ENCODE results near the gene VGLL4.
A peak's percentile ranks its signal among the peaks of the same experiment; 100 is the strongest.

VGLL4 gene

DNA sequence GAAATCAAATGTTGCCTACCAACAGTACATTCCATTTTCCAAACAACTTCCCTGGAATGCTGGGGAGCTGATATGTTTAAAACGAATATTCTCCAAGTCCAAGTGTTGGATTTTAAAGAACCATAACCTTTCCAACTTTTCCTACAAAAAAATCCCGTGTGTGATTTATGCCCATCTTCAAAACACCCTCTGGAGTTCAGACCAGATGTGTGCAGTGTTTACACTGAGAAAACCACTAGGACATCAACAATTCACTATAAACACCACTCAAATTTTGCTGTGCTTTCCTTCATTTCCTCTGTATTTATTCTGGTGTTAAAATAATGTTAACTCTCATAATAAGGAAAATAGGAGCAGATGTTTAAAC is 2.4 kb downstream of the VGLL4 start:
- no peak for ATAC-seq
- H3K27me3 Mint-ChIP-seq = no peaks in the 10 kb centered on the region
- H3K27ac Mint-ChIP-seq = peak overlapping the region; percentile 96
- H3K4me1 Mint-ChIP-seq = peaks cover 57% of the 10 kb centered on the region
- peak overlapping the region; percentile 95 for H3K4me3 Mint-ChIP-seq
- peaks cover 19% of the 10 kb centered on the region for H3K36me3 Mint-ChIP-seq (ENCODE audit: low read depth)
- no peaks in the 10 kb centered on the region for H3K9me3 Mint-ChIP-seq
- no peak for DNase-seq

DNA sequence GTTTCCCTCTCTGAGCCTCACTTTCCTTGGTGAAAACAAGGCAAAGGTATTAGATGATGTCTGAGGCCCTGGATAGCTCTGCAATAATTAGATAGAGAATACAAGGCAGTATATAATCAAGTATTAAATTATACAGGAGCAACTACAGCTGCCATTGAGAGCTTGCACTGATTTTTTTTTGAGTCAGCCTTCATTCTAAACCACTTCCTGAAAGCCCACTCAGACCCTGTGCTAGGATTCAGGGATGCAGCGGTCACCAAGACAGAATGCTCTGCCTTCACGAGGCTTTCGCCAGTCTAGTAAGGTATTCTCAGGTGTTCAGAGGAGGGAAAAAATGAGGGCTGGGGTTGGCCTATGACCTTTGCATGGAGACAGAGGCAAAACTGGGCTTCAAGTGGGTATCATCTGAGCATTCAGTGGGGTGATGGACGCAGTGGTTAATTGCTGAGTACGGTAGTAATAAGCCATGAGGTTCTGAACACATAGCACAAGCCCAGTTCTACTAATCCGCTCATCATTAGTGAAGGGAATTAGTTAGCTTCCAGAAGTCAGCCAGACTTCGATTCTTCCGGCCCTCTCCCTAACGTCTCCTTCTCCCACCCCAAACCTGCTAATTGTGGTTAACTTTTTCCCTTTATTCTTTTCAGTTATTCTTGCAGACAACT is 3.6 kb downstream of the VGLL4 start:
- DNase-seq (no peak), ATAC-seq (no peak)
- H3K27me3 Mint-ChIP-seq = no peaks in the 10 kb centered on the region
- H3K27ac Mint-ChIP-seq = peak overlapping the region; percentile 6
- no peaks in the 10 kb centered on the region for H3K9me3 Mint-ChIP-seq
- H3K4me1 Mint-ChIP-seq = peaks cover 68% of the 10 kb centered on the region
- peak overlapping the region; percentile 95 for H3K4me3 Mint-ChIP-seq
- peaks cover 19% of the 10 kb centered on the region for H3K36me3 Mint-ChIP-seq (ENCODE audit: low read depth)

DNA sequence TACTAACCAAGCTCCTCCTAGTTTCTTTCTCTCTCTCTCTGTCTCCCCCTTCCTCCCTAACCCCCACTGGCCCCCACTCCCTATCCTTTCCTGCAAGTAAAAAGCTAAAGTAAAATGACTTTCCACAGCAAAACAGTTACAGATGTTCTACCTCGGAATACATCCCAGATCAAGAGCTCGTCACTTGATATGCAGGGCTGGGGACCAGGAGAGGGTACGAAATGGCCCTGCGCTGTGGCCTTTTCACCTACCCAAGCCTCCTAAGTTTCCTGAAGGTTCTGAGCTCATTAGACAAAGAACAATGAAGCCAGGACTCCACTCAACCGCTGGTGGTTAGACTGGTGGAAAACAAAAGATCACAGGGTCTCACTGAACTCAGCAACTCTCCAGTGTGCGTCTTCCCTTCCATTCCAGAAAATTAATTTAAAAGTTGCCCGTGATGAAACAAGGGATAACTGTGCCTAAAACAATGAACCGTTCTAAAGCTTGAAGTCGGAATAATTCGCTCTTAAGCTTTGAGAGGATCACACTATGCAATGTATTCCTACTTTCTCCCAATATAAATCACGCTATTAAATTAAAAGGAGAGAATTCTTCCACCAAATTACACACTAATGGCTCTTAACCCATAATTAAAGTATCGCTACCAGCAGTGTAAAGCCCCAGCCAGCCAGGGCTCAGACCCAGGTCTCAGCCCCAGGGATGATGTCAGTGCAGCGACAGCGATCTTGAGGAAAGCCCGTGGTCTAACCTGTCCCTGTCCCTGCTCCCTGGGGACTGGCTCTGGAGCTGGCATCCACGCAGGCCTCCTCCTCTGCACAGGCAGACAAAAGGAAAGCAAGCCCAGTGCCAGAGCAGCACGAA is 5.0 kb downstream of the VGLL4 start:
- H3K36me3 Mint-ChIP-seq (ENCODE audit: low read depth) = peaks cover 19% of the 10 kb centered on the region
- DNase-seq (no peak), ATAC-seq (no peak)
- peak overlapping the region; percentile 14 for H3K27ac Mint-ChIP-seq
- no peaks in the 10 kb centered on the region for H3K27me3 Mint-ChIP-seq
- H3K4me3 Mint-ChIP-seq = peak overlapping the region; percentile 5
- H3K9me3 Mint-ChIP-seq = no peaks in the 10 kb centered on the region
- H3K4me1 Mint-ChIP-seq = peaks cover 78% of the 10 kb centered on the region

DNA sequence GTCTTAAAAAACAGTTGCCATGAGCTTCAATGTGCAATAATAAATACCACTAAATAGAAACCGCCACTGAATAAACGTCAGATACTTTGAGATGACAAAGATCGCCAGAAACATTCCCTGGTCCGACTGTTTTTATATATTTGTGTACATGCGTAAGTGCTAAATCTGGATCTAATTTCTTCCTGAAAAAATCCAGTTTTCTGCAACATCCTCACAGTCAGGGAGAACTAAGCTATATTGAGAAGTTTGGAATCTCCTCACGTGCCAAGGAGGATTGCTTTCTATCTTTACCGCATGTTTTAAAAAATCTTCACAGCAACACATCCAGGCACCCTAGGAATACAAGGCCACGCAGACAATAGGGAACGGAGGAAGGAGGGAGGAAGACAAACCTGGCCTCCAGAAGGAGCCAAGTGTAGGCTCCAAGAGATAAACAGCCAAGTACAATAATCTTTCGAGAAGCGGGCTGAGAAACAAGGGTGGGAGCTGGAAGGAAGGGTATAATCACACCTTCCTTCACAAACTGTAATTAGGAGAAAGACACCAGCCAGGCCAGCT is 5.7 kb downstream of the VGLL4 start:
- Mint-ChIP-seq H3K4me1 (peaks cover 82% of the 10 kb centered on the region), H3K4me3 (peak overlapping the region; percentile 5), H3K9me3 (no peaks in the 10 kb centered on the region), H3K27ac (no peak overlapping the region), H3K27me3 (no peaks in the 10 kb centered on the region), H3K36me3 (ENCODE audit: low read depth) (peaks cover 15% of the 10 kb centered on the region)
- no peak for DNase-seq
- ATAC-seq = no peak

DNA sequence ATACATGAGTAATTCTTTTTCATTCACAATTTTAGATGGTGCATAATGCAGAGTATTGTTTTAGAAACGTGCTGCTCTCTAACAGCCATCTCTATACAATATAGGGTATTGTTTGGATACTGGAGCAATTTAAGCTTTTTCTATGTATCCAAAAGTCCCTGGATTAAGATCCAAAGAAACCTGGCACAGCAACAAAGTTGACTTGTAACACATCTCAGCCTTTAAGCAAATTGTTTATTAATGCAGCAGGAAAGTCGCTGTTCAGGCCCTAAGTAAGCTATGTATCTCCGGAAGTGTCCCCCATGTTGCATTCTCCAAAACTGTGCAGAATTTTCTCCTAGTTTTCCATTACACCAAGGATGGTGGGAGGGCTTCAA is 7.3 kb downstream of the VGLL4 start:
- Mint-ChIP-seq H3K27me3 (no peaks in the 10 kb centered on the region), H3K4me3 (no peak overlapping the region), H3K36me3 (ENCODE audit: low read depth) (peaks cover 11% of the 10 kb centered on the region), H3K4me1 (peaks cover 91% of the 10 kb centered on the region), H3K9me3 (no peaks in the 10 kb centered on the region), H3K27ac (no peak overlapping the region)
- no peak for DNase-seq
- ATAC-seq = no peak

DNA sequence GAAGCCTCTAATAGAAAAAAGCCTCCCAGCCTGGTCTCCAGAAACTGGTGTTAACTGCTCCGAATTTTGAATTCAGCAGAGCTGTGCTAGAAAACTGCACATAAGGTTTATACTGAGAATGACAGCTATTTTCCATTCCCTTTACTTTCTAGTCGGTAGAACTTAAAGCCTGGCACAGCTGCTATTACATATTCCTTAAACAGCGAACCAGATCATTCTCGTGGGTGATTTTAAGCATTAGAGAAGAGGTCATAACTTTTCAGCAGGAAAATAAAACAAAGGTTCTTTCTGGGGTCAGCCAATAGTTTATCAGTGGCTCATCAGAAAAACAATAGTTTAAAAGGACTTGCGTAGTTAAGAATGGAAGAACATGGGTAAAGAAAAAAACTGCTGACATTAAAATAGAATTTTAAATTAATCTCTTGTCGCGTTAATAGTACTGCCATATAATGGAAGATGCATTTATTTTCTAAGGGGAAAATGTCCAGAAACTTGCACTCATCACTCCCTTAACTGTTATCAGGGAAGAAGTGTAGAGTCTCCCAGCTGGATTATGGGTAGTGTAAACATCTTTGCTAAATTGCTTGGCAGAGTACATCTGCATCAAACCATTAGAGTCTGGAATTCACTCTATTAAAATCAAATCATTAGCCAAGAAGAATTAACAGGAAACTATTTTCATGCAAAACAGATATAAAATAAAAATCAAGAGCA is 7.9 kb downstream of the VGLL4 start:
- Mint-ChIP-seq H3K4me1 (peaks cover 91% of the 10 kb centered on the region), H3K27me3 (no peaks in the 10 kb centered on the region), H3K4me3 (no peak overlapping the region), H3K9me3 (no peaks in the 10 kb centered on the region), H3K36me3 (ENCODE audit: low read depth) (peaks cover 9% of the 10 kb centered on the region), H3K27ac (peak overlapping the region; percentile 50)
- DNase-seq = no peak
- ATAC-seq = peak; percentile 44

DNA sequence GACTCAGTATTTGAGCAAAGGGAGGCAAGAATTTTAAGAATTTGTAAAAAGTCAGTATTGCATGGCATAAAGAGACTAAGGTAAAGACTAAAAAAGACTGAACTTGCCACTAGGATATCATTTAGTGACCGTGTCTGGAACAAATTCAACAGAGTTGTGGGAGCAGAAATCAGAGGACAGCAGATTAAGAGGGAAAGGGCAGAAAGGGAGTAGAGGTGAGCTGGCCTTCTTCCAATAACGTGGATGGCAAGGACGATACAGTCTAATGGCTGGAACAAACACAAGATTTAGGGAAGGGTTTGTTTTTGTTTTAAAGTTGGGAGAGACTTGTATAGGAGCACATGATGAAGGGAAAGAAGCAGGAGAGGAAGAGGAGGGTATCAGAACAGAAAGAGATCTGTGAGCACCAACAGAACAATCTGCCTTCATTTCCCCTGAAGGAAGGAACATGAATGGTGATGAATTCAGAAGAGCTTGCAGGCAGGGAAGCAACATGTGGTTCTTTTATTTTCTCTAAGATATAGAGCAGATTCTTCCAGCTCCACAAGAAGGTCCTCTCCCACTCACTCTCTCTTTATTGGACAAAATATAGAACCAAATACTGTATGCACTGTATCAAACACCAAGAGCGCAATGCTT is 8.6 kb downstream of the VGLL4 start:
- Mint-ChIP-seq H3K27me3 (no peaks in the 10 kb centered on the region), H3K4me1 (peaks cover 86% of the 10 kb centered on the region), H3K27ac (peak overlapping the region; percentile 50), H3K4me3 (no peak overlapping the region), H3K9me3 (no peaks in the 10 kb centered on the region), H3K36me3 (ENCODE audit: low read depth) (peaks cover 4% of the 10 kb centered on the region)
- ATAC-seq (no peak), DNase-seq (no peak)

DNA sequence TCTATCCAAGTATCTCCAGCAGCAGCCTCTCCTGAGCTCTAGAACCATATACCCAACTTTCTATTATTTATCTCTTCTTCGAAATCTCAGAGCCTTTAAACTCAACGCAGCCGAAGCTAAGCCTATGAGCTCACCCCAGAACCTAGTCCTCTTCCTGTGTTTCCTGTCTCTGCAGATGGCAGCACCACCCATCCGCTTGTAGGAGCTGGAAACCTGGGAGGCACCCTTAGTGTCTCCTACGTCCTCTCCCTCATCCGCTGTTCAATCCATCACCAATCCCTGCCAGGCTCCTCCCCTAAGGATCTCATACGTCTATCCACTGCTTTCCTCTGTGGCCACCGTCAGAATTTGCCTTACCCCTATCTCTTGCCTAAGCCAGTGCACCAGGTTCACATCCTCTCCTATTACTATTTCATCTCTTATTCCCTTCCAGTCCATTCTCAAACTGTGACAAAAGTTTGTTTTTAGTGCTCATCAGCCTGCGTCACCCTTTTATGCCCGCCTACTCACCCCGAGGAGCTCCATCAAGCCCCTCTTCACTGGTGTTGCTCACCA is 9.6 kb downstream of the VGLL4 start:
- Mint-ChIP-seq H3K27me3 (no peaks in the 10 kb centered on the region), H3K27ac (peak overlapping the region; percentile 24), H3K4me3 (peak overlapping the region; percentile 15), H3K36me3 (ENCODE audit: low read depth) (peaks cover 4% of the 10 kb centered on the region), H3K4me1 (peaks cover 87% of the 10 kb centered on the region), H3K9me3 (no peaks in the 10 kb centered on the region)
- ATAC-seq (peak; percentile 53), DNase-seq (no peak)

DNA sequence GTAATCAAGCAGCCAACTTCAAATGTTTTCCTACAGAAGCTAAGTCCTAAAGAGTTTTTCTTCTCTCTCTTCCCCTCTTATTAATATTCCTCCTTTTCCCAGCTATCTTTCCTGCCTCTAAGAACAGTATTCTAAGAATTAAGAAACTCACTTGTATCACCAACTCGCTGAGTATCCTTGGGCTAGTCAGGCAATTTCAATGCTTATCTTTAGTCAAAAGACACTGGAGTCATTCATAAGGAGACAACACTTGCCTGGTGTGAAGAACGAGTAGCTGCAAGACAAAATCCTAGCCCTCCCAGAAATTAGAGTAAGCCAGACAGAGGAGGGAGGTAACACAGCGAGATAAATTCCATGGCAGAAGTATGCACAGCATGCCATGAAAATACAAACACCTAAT is 10.7 kb downstream of the VGLL4 start:
- Mint-ChIP-seq H3K27me3 (no peaks in the 10 kb centered on the region), H3K4me1 (peaks cover 76% of the 10 kb centered on the region), H3K9me3 (no peaks in the 10 kb centered on the region), H3K36me3 (ENCODE audit: low read depth) (peaks cover 2% of the 10 kb centered on the region), H3K27ac (no peak overlapping the region), H3K4me3 (no peak overlapping the region)
- no peak for ATAC-seq
- DNase-seq = no peak

DNA sequence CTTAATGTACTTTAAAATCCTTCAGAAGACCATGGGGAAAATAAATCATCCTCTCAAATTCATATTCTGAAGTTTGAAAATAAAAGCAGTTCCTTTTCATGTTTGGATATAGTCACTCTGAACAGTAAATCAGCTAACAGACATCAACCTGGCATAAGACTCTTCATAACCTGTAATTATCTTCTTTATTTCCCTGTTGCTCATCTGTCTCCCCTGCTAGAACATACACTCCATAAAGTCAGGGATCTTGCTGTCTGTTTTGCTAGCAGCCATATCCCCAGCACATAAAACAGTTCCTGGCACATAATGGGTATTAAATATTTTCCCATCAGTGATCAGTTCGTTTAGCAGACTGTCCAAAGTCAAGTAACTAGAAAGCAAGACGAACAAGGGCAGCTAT is 11.2 kb downstream of the VGLL4 start:
- H3K9me3 Mint-ChIP-seq = no peaks in the 10 kb centered on the region
- H3K4me1 Mint-ChIP-seq = peaks cover 76% of the 10 kb centered on the region
- no peak for ATAC-seq
- DNase-seq = no peak
- peaks cover 2% of the 10 kb centered on the region for H3K36me3 Mint-ChIP-seq (ENCODE audit: low read depth)
- H3K4me3 Mint-ChIP-seq = no peak overlapping the region
- no peak overlapping the region for H3K27ac Mint-ChIP-seq
- H3K27me3 Mint-ChIP-seq = no peaks in the 10 kb centered on the region

DNA sequence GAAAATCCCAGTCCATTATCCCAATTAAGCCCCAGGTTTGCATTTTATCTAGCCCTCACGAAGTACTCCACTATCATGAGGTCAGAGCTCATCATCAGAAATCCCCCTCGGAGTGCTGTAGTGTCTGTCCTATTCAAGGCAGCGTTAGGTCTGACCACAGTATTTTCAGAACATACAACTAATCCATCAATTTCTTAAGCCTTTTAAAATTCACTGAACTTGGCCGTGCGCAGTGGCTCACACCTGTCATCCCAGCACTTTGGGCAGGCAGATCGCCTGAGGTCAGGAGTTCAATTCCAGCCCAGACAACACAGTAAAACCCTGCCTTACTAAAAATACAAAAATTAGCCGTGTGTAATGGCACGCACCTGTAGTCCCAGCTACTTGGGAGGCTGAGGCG is 11.9 kb downstream of the VGLL4 start:
- ATAC-seq (no peak), DNase-seq (no peak)
- Mint-ChIP-seq H3K4me3 (no peak overlapping the region), H3K27me3 (no peaks in the 10 kb centered on the region), H3K27ac (peak overlapping the region; percentile 2), H3K36me3 (ENCODE audit: low read depth) (peaks cover 2% of the 10 kb centered on the region), H3K4me1 (peaks cover 76% of the 10 kb centered on the region), H3K9me3 (no peaks in the 10 kb centered on the region)

DNA sequence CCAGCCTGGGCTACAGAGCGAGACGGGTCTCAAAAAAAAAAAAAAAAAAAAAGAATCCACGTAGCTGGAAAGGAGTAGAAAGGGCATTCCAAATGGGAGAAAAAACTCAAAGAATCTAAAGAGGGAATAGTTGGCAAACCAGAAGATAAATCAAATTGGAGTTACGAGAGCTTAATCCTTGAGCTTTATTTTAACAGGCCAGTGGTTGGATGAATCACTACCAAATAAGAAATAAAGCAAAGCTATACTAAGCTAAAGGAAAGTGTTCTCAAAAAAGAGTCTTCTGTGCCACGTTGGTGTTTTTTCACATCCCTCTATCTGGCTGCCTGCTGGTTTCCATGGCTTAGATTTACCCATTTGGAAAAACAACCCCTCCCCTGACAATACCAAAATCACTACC is 14.0 kb downstream of the VGLL4 start:
- no peak for ATAC-seq
- Mint-ChIP-seq H3K27ac (no peak overlapping the region), H3K4me1 (peaks cover 79% of the 10 kb centered on the region), H3K36me3 (ENCODE audit: low read depth) (peaks cover 5% of the 10 kb centered on the region), H3K27me3 (no peaks in the 10 kb centered on the region), H3K9me3 (no peaks in the 10 kb centered on the region), H3K4me3 (no peak overlapping the region)
- no peak for DNase-seq

DNA sequence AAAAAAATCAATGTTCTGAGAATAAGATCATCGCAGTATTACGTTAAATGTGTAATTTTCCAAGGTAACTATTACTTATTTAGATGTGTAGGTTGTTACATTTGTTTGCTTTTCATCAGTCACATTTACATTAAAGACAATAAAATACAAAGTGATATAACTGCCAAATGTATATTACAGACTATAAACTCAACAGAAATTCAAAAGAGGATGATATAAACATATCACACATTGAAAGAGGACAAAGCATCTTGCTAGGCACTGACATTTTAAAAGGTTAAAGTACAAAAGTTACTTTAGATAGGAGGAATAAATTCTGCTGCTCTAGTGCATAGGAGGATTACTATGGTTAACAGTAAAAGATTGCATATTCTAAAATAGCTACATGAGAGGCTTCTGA is 16.1 kb downstream of the VGLL4 start:
- H3K27me3 Mint-ChIP-seq = no peaks in the 10 kb centered on the region
- peak overlapping the region; percentile 44 for H3K27ac Mint-ChIP-seq
- DNase-seq (no peak), ATAC-seq (no peak)
- no peaks in the 10 kb centered on the region for H3K9me3 Mint-ChIP-seq
- H3K36me3 Mint-ChIP-seq (ENCODE audit: low read depth) = peaks cover 16% of the 10 kb centered on the region
- peaks cover 82% of the 10 kb centered on the region for H3K4me1 Mint-ChIP-seq
- no peak overlapping the region for H3K4me3 Mint-ChIP-seq

DNA sequence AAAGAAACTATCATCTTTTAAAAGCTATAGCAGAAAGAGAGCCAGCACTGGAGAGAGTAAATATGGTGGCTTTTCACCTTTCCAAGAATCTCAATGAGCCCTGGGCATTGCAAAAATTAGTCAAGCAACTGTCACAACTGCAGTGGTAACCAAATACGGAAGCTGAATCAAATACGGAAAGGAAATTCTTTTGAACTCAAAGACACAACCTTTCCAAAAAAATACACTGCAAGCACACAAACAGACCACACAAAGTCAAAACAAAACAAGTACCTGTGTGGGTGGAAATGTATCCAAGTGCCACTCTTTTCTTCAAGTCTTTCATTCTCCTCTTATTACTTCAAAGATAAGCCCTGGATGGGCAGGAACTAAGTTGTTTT is 17.6 kb downstream of the VGLL4 start:
- peak overlapping the region; percentile 97 for H3K27ac Mint-ChIP-seq

More for the DNA sequence above, 17.6 kb downstream of the VGLL4 start:
- Mint-ChIP-seq H3K4me3 (peak overlapping the region; percentile 55), H3K4me1 (peaks cover 84% of the 10 kb centered on the region), H3K27me3 (no peaks in the 10 kb centered on the region), H3K36me3 (ENCODE audit: low read depth) (peaks cover 14% of the 10 kb centered on the region), H3K9me3 (no peaks in the 10 kb centered on the region)
- ATAC-seq (peak; percentile 56), DNase-seq (no peak)

Measured in activated naive CD8-positive, alpha-beta T cell treated with anti-CD3 and anti-CD28 coated beads, Interleukin-2, amount 50 U/mL, for 24 hours (primary cell).